ENCODE measurements around the gene PICALM. TPM values are rescaled to one million over a fixed set of nuclear protein-coding genes. Genes with fewer than 3 reads are reported as not detected.
"Not testable (repeated sequence)": the region's sequence is repeated elsewhere in the genome, so short reads cannot be mapped to it uniquely, and the experiment has no call there.

Gene PICALM
- total and polyA plus RNA-seq, 2 donors (not counting 3 experiments of a cell fraction or from before 2014, with no cell fraction given): 181 to 202 TPM

GRCh38 chr11:85930879-85931366 is 138.0 kb downstream of the PICALM start:
- CTCF ChIA-PET: no interaction called here
- Histone ChIP-seq H4K20me1 (replicated peaks; ENCODE audit: control insufficient read depth, extremely low read depth, insufficient read depth, low read length) (no peaks in the 10 kb centered on the region), H3K4me1 (ENCODE audit: control insufficient read depth, extremely low read depth, insufficient read depth, low read length) (no peaks in the 10 kb centered on the region), H2AFZ (ENCODE audit: low read depth, low read length) (no peak overlapping the region), H3K9me3 (replicated peaks; ENCODE audit: control insufficient read depth, insufficient read depth, low read length) (no peaks in the 10 kb centered on the region), H3K9ac (replicated peaks; ENCODE audit: extremely low read depth, insufficient read depth, low read length) (no peak overlapping the region), H3K4me3 (replicated peaks in 1 of 3; ENCODE audit: insufficient read depth in 1 of 3, low read depth in 1 of 3, low read length in 3 of 3) (no peak overlapping the region), H3K27ac (ENCODE audit: insufficient read depth, low read depth, low read length) (no peak overlapping the region), H3K9me1 (replicated peaks; ENCODE audit: control insufficient read depth, extremely low read depth, insufficient read depth, low read length) (no peaks in the 10 kb centered on the region), H3K36me3 (ENCODE audit: control insufficient read depth in 2 of 2, extremely low read depth in 1 of 2, insufficient read depth in 2 of 2, low read length in 2 of 2) (no peaks in the 10 kb centered on the region), H3K79me2 (ENCODE audit: control insufficient read depth, insufficient read depth, low read length) (no peaks in the 10 kb centered on the region), H3K4me2 (ENCODE audit: insufficient read depth, low read length) (no peak overlapping the region), H3K27me3 (ENCODE audit: control insufficient read depth in 2 of 2, insufficient read depth in 2 of 2, low read length in 2 of 2) (peaks cover 0 to 3% of the 10 kb centered on the region in 2 experiments)
- no peak for DNase-seq (ENCODE audit: low read depth, low spot score)
- POLR2A ChIA-PET: no interaction called here
- FAIRE-seq: no peak
- dilution Hi-C loops (cut with MboI; ENCODE audit: extremely low pct_ligation_motif_present, low sequenced_read_pairs) (no loop called here), intact Hi-C loops (cut with micrococcal nuclease) (no loop called here)
- TF ChIP-seq GATA2 (IDR thresholded peaks at IDR 0.05; ENCODE audit: insufficient read depth, insufficient read length, low read depth, low read length): no peak
- no peak for TF ChIP-seq POLR2AphosphoS5 (IDR thresholded peaks at IDR 0.05; ENCODE audit: insufficient read depth, low read depth, low read length)
- TF ChIP-seq EZH2 (IDR thresholded peaks at IDR 0.05; ENCODE audit: borderline replicate concordance, low read depth, low read length, severe bottlenecking): no peak
- TF ChIP-seq POLR2A (IDR thresholded peaks at IDR 0.05; ENCODE audit: low read depth, low read length): no peak
- TF ChIP-seq FOS (IDR thresholded peaks at IDR 0.05; ENCODE audit: borderline replicate concordance, insufficient read depth, low read length): no peak
- TF ChIP-seq MAX (IDR thresholded peaks at IDR 0.05; ENCODE audit: insufficient read depth, insufficient read length): no peak
- TF ChIP-seq JUN (IDR thresholded peaks at IDR 0.05; ENCODE audit: borderline replicate concordance, insufficient read depth, insufficient read length, low read depth): no peak
- no peak for TF ChIP-seq MYC (IDR thresholded peaks at IDR 0.05; ENCODE audit: low read depth, low read length)
- TF ChIP-seq CTCF (IDR thresholded peaks at IDR 0.05; ENCODE audit: extremely low read depth in 1 of 2, insufficient read depth in 1 of 2, low read depth in 1 of 2, low read length in 2 of 2): no peak
- BruUV-seq (replicated peaks): no TSS peak

GRCh38 chr11:85926653-85927214 is 142.2 kb downstream of the PICALM start:
- intact Hi-C loops (cut with micrococcal nuclease); H3K36me3 ChIP-seq (ENCODE audit: control insufficient read depth in 2 of 2, extremely low read depth in 1 of 2, insufficient read depth in 2 of 2, low read length in 2 of 2); H3K9me3 ChIP-seq (replicated peaks; ENCODE audit: control insufficient read depth, insufficient read depth, low read length); H3K4me1 ChIP-seq (ENCODE audit: control insufficient read depth, extremely low read depth, insufficient read depth, low read length); H3K27ac ChIP-seq (ENCODE audit: insufficient read depth, low read depth, low read length); H4K20me1 ChIP-seq (replicated peaks; ENCODE audit: control insufficient read depth, extremely low read depth, insufficient read depth, low read length); H3K9me1 ChIP-seq (replicated peaks; ENCODE audit: control insufficient read depth, extremely low read depth, insufficient read depth, low read length); FAIRE-seq; dilution Hi-C loops (cut with MboI; ENCODE audit: extremely low pct_ligation_motif_present, low sequenced_read_pairs); H3K4me2 ChIP-seq (ENCODE audit: insufficient read depth, low read length); H3K9ac ChIP-seq (replicated peaks; ENCODE audit: extremely low read depth, insufficient read depth, low read length); DNase-seq (ENCODE audit: low read depth, low spot score); POLR2A ChIA-PET; H3K79me2 ChIP-seq (ENCODE audit: control insufficient read depth, insufficient read depth, low read length); BruUV-seq (replicated peaks); H2AFZ ChIP-seq (ENCODE audit: low read depth, low read length); H3K4me3 ChIP-seq (replicated peaks in 1 of 3; ENCODE audit: insufficient read depth in 1 of 3, low read depth in 1 of 3, low read length in 3 of 3): not testable (repeated sequence)
- H3K27me3 ChIP-seq (ENCODE audit: control insufficient read depth in 2 of 2, insufficient read depth in 2 of 2, low read length in 2 of 2): peaks cover 11 to 15% of the 10 kb centered on the region in 2 experiments
- CTCF ChIA-PET: interaction anchor here (1.1 to 1.4 kb wide), 2 partner anchors 63 to 72 kb away, joined by 3 read pairs; partner anchors contain the start of gene CCDC83

Data from endothelial cell of umbilical vein (primary cell).